Stimulated activated CD4-positive, alpha-beta T cell treated with anti-CD3 and anti-CD28 coated beads, Interleukin-1b, Interleukin-23, amount 100 ng/mL, for 48 hours (primary cell): Measurements from ENCODE around the gene C14orf132.

Source experiments
- DNase-seq: peaks from one replicate; pipeline ENCODE4 v3.0.0-alpha.2; 2020

The C14orf132 gene

GRCh38 chr14:96125536-96125935 lies 86.4 kb downstream of the C14orf132 start:
- no peak for DNase-seq

GRCh38 chr14:96126339-96126782 lies 87.2 kb downstream of the C14orf132 start:
- DNase-seq: no peak

GRCh38 chr14:96126783-96127271 lies 87.7 kb downstream of the C14orf132 start:
- DNase-seq: no peak

GRCh38 chr14:96129128-96129736 lies 90.1 kb downstream of the C14orf132 start:
- no peak for DNase-seq

GRCh38 chr14:96130391-96130790 lies 91.2 kb downstream of the C14orf132 start:
- no peak for DNase-seq

GRCh38 chr14:96130854-96131253 lies 91.7 kb downstream of the C14orf132 start:
- DNase-seq: no peak

GRCh38 chr14:96131836-96132235 lies 92.7 kb downstream of the C14orf132 start:
- no peak for DNase-seq

- no peak for DNase-seq
These were observed 95.3 kb downstream of the C14orf132 start for GRCh38 chr14:96134508-96134907.

- DNase-seq: no peak
These were observed 96.1 kb downstream of the C14orf132 start for GRCh38 chr14:96135285-96135684.

- no peak for DNase-seq
These were observed 97.3 kb downstream of the C14orf132 start for GRCh38 chr14:96136371-96137005.

- no peak for DNase-seq
These were observed 99.1 kb downstream of the C14orf132 start for GRCh38 chr14:96138241-96138640.

GRCh38 chr14:96139169-96139568 lies 100.0 kb downstream of the C14orf132 start:
- DNase-seq: no peak

- no peak for DNase-seq
These were observed 100.7 kb downstream of the C14orf132 start for GRCh38 chr14:96139879-96140278.

GRCh38 chr14:96140952-96141351 lies 101.8 kb downstream of the C14orf132 start:
- no peak for DNase-seq
